Measurements from ENCODE around the gene LSAMP. TPM values are rescaled to one million over a fixed set of nuclear protein-coding genes. Genes with fewer than 3 reads are reported as not detected.

LSAMP gene
- total RNA-seq, 1 experiment from 2014 or later = 5.7 TPM

DNA sequence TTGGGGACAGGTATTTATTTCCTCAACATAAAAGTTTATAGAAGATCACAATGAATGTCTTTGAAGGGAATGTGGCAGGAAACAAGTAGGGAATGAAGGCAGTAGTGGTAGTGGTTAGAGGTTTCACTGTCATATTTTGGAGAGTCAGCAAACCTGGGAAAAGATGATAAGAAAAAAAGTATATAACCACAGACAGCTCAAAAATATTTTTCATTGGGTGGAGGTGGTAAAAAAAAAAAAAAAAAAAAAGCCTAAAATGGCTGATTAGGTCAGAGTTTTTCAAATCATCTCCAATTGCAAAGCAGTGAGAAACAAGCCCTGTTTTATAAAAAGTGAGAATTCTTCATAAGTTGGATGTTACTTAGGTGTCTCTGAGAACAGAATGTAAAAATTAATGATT lies 400.0 kb downstream of the LSAMP start:
- H3K27me3 Mint-ChIP-seq (ENCODE audit: low read depth) = no peaks in the 10 kb centered on the region
- peaks cover 8% of the 10 kb centered on the region for H3K4me1 Mint-ChIP-seq
- H3K27ac Mint-ChIP-seq = no peak overlapping the region
- H3K4me3 Mint-ChIP-seq = no peak overlapping the region
- DNase-seq (ENCODE audit: low spot score) = no peak
- H3K36me3 Mint-ChIP-seq = no peaks in the 10 kb centered on the region
- ChIA-PET CTCF (no interaction called here), POLR2A (interaction anchor here (0.6 kb wide), 1 partner anchor 905 kb away, joined by 8 read pairs; no protein-coding TSS in a partner anchor)
- no peaks in the 10 kb centered on the region for H3K9me3 Mint-ChIP-seq
- no peak for TF ChIP-seq CBFB (CRISPR knock-in tag; IDR thresholded peaks at IDR 0.05; ENCODE audit: low read depth)
- no peak for TF ChIP-seq ZNF416 (CRISPR knock-in tag; IDR thresholded peaks at IDR 0.05)
- TF ChIP-seq MXD4 (CRISPR knock-in tag; IDR thresholded peaks at IDR 0.05; ENCODE audit: borderline replicate concordance) = no peak
- TF ChIP-seq MYBL2 (CRISPR knock-in tag; IDR thresholded peaks at IDR 0.05) = no peak
- TF ChIP-seq, protein P1, sequence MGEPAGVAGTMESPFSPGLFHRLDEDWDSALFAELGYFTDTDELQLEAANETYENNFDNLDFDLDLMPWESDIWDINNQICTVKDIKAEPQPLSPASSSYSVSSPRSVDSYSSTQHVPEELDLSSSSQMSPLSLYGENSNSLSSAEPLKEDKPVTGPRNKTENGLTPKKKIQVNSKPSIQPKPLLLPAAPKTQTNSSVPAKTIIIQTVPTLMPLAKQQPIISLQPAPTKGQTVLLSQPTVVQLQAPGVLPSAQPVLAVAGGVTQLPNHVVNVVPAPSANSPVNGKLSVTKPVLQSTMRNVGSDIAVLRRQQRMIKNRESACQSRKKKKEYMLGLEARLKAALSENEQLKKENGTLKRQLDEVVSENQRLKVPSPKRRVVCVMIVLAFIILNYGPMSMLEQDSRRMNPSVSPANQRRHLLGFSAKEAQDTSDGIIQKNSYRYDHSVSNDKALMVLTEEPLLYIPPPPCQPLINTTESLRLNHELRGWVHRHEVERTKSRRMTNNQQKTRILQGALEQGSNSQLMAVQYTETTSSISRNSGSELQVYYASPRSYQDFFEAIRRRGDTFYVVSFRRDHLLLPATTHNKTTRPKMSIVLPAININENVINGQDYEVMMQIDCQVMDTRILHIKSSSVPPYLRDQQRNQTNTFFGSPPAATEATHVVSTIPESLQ (CRISPR knock-in tag; IDR thresholded peaks at IDR 0.05) = no peak
- TF ChIP-seq, protein P2, sequence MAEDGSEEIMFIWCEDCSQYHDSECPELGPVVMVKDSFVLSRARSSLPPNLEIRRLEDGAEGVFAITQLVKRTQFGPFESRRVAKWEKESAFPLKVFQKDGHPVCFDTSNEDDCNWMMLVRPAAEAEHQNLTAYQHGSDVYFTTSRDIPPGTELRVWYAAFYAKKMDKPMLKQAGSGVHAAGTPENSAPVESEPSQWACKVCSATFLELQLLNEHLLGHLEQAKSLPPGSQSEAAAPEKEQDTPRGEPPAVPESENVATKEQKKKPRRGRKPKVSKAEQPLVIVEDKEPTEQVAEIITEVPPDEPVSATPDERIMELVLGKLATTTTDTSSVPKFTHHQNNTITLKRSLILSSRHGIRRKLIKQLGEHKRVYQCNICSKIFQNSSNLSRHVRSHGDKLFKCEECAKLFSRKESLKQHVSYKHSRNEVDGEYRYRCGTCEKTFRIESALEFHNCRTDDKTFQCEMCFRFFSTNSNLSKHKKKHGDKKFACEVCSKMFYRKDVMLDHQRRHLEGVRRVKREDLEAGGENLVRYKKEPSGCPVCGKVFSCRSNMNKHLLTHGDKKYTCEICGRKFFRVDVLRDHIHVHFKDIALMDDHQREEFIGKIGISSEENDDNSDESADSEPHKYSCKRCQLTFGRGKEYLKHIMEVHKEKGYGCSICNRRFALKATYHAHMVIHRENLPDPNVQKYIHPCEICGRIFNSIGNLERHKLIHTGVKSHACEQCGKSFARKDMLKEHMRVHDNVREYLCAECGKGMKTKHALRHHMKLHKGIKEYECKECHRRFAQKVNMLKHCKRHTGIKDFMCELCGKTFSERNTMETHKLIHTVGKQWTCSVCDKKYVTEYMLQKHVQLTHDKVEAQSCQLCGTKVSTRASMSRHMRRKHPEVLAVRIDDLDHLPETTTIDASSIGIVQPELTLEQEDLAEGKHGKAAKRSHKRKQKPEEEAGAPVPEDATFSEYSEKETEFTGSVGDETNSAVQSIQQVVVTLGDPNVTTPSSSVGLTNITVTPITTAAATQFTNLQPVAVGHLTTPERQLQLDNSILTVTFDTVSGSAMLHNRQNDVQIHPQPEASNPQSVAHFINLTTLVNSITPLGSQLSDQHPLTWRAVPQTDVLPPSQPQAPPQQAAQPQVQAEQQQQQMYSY (CRISPR knock-in tag; IDR thresholded peaks at IDR 0.05) = no peak
- TF ChIP-seq, protein P3, sequence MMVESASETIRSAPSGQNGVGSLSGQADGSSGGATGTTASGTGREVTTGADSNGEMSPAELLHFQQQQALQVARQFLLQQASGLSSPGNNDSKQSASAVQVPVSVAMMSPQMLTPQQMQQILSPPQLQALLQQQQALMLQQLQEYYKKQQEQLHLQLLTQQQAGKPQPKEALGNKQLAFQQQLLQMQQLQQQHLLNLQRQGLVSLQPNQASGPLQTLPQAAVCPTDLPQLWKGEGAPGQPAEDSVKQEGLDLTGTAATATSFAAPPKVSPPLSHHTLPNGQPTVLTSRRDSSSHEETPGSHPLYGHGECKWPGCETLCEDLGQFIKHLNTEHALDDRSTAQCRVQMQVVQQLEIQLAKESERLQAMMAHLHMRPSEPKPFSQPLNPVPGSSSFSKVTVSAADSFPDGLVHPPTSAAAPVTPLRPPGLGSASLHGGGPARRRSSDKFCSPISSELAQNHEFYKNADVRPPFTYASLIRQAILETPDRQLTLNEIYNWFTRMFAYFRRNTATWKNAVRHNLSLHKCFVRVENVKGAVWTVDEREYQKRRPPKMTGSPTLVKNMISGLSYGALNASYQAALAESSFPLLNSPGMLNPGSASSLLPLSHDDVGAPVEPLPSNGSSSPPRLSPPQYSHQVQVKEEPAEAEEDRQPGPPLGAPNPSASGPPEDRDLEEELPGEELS (CRISPR knock-in tag; IDR thresholded peaks at IDR 0.05) = no peak
- no peak for ATAC-seq

DNA sequence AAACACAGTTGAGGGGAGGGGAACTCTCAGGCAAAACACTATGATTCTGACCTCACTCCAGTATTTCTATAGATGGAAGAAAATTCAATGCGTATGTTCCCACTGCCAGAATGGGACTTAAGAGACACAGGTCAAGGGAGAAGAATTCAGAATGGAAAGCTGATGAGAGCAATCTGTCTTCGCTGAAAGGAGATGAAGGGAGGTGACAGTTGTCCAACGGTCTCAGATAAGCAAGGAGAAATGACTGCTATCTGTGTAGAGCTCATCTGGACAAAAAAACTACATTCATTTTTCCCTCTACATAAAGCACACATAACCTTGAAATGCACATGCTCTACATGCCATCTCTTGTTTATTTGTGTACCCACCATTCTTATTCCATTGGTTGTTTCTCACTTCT lies 405.1 kb downstream of the LSAMP start:
- H3K27ac Mint-ChIP-seq = no peak overlapping the region
- no peaks in the 10 kb centered on the region for H3K9me3 Mint-ChIP-seq
- H3K36me3 Mint-ChIP-seq = no peaks in the 10 kb centered on the region
- no peaks in the 10 kb centered on the region for H3K27me3 Mint-ChIP-seq (ENCODE audit: low read depth)
- ChIA-PET CTCF (no interaction called here), POLR2A (no interaction called here)
- H3K4me3 Mint-ChIP-seq = no peak overlapping the region
- no peak for TF ChIP-seq HMGA2 (CRISPR knock-in tag; IDR thresholded peaks at IDR 0.05)
- TF ChIP-seq, protein P4, sequence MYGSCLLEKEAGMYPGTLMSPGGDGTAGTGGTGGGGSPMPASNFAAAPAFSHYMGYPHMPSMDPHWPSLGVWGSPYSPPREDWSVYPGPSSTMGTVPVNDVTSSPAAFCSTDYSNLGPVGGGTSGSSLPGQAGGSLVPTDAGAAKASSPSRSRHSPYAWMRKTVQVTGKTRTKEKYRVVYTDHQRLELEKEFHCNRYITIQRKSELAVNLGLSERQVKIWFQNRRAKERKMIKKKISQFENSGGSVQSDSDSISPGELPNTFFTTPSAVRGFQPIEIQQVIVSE (CRISPR knock-in tag; IDR thresholded peaks at IDR 0.05; ENCODE audit: borderline replicate concordance) = no peak
- TF ChIP-seq JUN (CRISPR knock-in tag; IDR thresholded peaks at IDR 0.05) = no peak
- TF ChIP-seq ZNF263 (CRISPR knock-in tag; IDR thresholded peaks at IDR 0.05; ENCODE audit: low read depth) = no peak
- TF ChIP-seq ZBTB43 (CRISPR knock-in tag; IDR thresholded peaks at IDR 0.05) = no peak
- TF ChIP-seq, protein P5, sequence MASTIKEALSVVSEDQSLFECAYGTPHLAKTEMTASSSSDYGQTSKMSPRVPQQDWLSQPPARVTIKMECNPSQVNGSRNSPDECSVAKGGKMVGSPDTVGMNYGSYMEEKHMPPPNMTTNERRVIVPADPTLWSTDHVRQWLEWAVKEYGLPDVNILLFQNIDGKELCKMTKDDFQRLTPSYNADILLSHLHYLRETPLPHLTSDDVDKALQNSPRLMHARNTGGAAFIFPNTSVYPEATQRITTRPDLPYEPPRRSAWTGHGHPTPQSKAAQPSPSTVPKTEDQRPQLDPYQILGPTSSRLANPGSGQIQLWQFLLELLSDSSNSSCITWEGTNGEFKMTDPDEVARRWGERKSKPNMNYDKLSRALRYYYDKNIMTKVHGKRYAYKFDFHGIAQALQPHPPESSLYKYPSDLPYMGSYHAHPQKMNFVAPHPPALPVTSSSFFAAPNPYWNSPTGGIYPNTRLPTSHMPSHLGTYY (CRISPR knock-in tag; IDR thresholded peaks at IDR 0.05) = no peak
- TF ChIP-seq ETV6 (CRISPR knock-in tag; IDR thresholded peaks at IDR 0.05) = no peak
- ATAC-seq (no peak), DNase-seq (ENCODE audit: low spot score) (no peak)
- peaks cover 8% of the 10 kb centered on the region for H3K4me1 Mint-ChIP-seq
